Smooth muscle cell (in vitro differentiated cells): ENCODE results near the gene RAP1GAP2. TPM values are rescaled to one million over a fixed set of nuclear protein-coding genes. Genes with fewer than 3 reads are reported as not detected.

Source experiments
- DNase-seq: peaks from one replicate; lab custom pipeline; 2025; ENCODE audit not compliant: unreplicated experiment; lab: John Stamatoyannopoulos, UW
- H2AFZ ChIP-seq: fragments of 200-600 bp; sonication (generic); 2 replicates; pipeline ENCODE4 v1.6.0; 2016; ENCODE audit warnings: antibody characterized with exemption, low read depth, mild to moderate bottlenecking
- H3F3A ChIP-seq: fragments of 200-600 bp; sonication (generic); 2 replicates; pipeline ENCODE4 v1.6.0; 2017; ENCODE audit warnings: antibody characterized with exemption, low read depth
- H3K27ac ChIP-seq: fragments of 200-600 bp; sonication (generic); 2 replicates; pipeline ENCODE4 v1.5.1; 2016; ENCODE audit warnings: low read depth, mild to moderate bottlenecking
- H3K27me3 ChIP-seq: fragments of 200-600 bp; sonication (generic); 2 replicates; pipeline ENCODE4 v1.6.1; 2016; ENCODE audit warnings: low read depth, mild to moderate bottlenecking
- H3K36me3 ChIP-seq: fragments of 200-600 bp; sonication (generic); 2 replicates; pipeline ENCODE4 v1.5.1; 2016; ENCODE audit warnings: low read depth
- H3K4me1 ChIP-seq: fragments of 200-600 bp; sonication (generic); 2 replicates; pipeline ENCODE4 v1.5.1; 2016; ENCODE audit warnings: low read depth
- H3K4me2 ChIP-seq: fragments of 200-600 bp; sonication (generic); 2 replicates; pipeline ENCODE4 v1.6.0; 2016; ENCODE audit warnings: mild to moderate bottlenecking
- H3K4me3 ChIP-seq: fragments of 200-600 bp; sonication (generic); 2 replicates; pipeline ENCODE4 v1.5.1; 2016; ENCODE audit warnings: mild to moderate bottlenecking
- H3K79me2 ChIP-seq: fragments of 200-600 bp; sonication (generic); 2 replicates; pipeline ENCODE4 v1.6.0; 2016; ENCODE audit warnings: low read depth, mild to moderate bottlenecking
- H3K9ac ChIP-seq: fragments of 200-600 bp; sonication (generic); 2 replicates; pipeline ENCODE4 v1.6.0; 2016; ENCODE audit warnings: low read depth
- H3K9me3 ChIP-seq: fragments of 200-600 bp; sonication (generic); replicated peaks from 2 replicates; pipeline ENCODE4 v1.5.1; 2016; ENCODE audit warnings: low read depth
- H4K20me1 ChIP-seq: fragments of 200-600 bp; sonication (generic); 2 replicates; pipeline ENCODE4 v1.6.0; 2016; ENCODE audit warnings: low read depth
- WGBS: methylation state at CpG from one replicate; pipeline ENCODE4 v1.1.7; 2016; ENCODE audit warnings: low lambda C conversion rate; 5-methylcytosine and 5-hydroxymethylcytosine counted together
- polyA plus RNA-seq: library from polyadenylated mRNA; unstranded; fragments of >200 nt; fragmentation: Nextera tagmentation; extraction: Ambion mirVana; gene quantifications from 2 replicates; pipeline ENCODE4 v1.2.1, GENCODE V29; 2016
- total RNA-seq: library from RNA; depleted of rRNA; stranded (reverse); fragments of >200 nt; gene quantifications from 2 replicates; pipeline ENCODE4 v1.2.3, GENCODE V29; 2014
- TF ChIP-seq, protein P1 (sequence below): fragments of 200-600 bp; sonication (generic); IDR thresholded peaks from 2 replicates; pipeline ENCODE4 v1.5.1; 2017; ENCODE audit warnings: borderline replicate concordance, mild to moderate bottlenecking, antibody characterized with exemption; ENCODE audit not compliant: insufficient read depth, poor library complexity, severe bottlenecking

The RAP1GAP2 gene
- total and polyA plus RNA-seq, 2 experiments from 2014 or later = 0.31 to 0.99 TPM

GRCh38 chr17:2994441-2994840, 198.2 kb downstream of the RAP1GAP2 start:
- no peaks in the 10 kb centered on the region for H3F3A ChIP-seq
- H3K4me2 ChIP-seq = no peak overlapping the region
- no peak overlapping the region for H3K4me3 ChIP-seq
- no peaks in the 10 kb centered on the region for H4K20me1 ChIP-seq
- H3K79me2 ChIP-seq = no peaks in the 10 kb centered on the region
- H3K9me3 ChIP-seq = no peaks in the 10 kb centered on the region
- H3K27me3 ChIP-seq = no peaks in the 10 kb centered on the region
- H2AFZ ChIP-seq = no peak overlapping the region
- DNase-seq = no peak
- no peaks in the 10 kb centered on the region for H3K4me1 ChIP-seq
- no peak overlapping the region for H3K9ac ChIP-seq
- H3K27ac ChIP-seq = no peak overlapping the region
- no peaks in the 10 kb centered on the region for H3K36me3 ChIP-seq
- TF ChIP-seq, protein P1, sequence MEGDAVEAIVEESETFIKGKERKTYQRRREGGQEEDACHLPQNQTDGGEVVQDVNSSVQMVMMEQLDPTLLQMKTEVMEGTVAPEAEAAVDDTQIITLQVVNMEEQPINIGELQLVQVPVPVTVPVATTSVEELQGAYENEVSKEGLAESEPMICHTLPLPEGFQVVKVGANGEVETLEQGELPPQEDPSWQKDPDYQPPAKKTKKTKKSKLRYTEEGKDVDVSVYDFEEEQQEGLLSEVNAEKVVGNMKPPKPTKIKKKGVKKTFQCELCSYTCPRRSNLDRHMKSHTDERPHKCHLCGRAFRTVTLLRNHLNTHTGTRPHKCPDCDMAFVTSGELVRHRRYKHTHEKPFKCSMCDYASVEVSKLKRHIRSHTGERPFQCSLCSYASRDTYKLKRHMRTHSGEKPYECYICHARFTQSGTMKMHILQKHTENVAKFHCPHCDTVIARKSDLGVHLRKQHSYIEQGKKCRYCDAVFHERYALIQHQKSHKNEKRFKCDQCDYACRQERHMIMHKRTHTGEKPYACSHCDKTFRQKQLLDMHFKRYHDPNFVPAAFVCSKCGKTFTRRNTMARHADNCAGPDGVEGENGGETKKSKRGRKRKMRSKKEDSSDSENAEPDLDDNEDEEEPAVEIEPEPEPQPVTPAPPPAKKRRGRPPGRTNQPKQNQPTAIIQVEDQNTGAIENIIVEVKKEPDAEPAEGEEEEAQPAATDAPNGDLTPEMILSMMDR = no peak
- 97% methylated on average over 6 of the region's 6 CpGs for WGBS

DNA sequence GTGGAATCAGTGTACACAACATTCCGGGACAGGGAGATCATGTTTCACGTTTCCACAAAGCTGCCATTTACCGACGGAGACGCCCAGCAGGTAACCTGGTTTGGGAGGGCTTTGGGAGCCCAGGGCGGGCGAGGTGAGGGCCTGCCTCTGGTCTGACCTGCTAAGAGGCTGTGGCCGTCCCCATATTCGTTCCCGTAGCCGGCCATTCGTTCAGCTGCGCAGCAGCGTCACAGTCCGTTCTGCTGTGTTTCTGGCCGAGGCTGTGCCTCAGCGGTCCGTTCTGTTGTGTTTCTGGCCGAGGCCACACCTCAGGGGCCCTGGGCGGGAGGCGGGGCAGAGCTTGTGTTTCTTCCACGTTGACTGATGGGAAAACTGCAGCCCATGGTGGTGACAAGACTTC, 199.1 kb downstream of the RAP1GAP2 start:
- 88% methylated on average over 22 of the region's 22 CpGs for WGBS
- no peak overlapping the region for H3K9ac ChIP-seq

GRCh38 chr17:2995886-2996809, 199.9 kb downstream of the RAP1GAP2 start:
- no peaks in the 10 kb centered on the region for H3K27me3 ChIP-seq
- no peak overlapping the region for H2AFZ ChIP-seq
- no peak for DNase-seq
- H3K79me2 ChIP-seq = no peaks in the 10 kb centered on the region
- no peaks in the 10 kb centered on the region for H3K4me1 ChIP-seq
- no peak overlapping the region for H3K4me3 ChIP-seq
- TF ChIP-seq, protein P1 = no peak
- no peak overlapping the region for H3K27ac ChIP-seq
- H3K9me3 ChIP-seq = no peaks in the 10 kb centered on the region
- no peak overlapping the region for H3K9ac ChIP-seq
- no peak overlapping the region for H3K4me2 ChIP-seq
- 96% methylated on average over 17 of the region's 17 CpGs for WGBS
- no peaks in the 10 kb centered on the region for H4K20me1 ChIP-seq
- no peaks in the 10 kb centered on the region for H3K36me3 ChIP-seq
- no peaks in the 10 kb centered on the region for H3F3A ChIP-seq

More for the DNA sequence above, 199.1 kb downstream of the RAP1GAP2 start:
- Histone ChIP-seq H3K79me2 (no peaks in the 10 kb centered on the region), H3K27me3 (no peaks in the 10 kb centered on the region), H3F3A (no peaks in the 10 kb centered on the region), H3K36me3 (no peaks in the 10 kb centered on the region), H3K27ac (no peak overlapping the region), H3K4me1 (no peaks in the 10 kb centered on the region), H3K9me3 (no peaks in the 10 kb centered on the region), H2AFZ (no peak overlapping the region), H3K4me2 (no peak overlapping the region), H4K20me1 (no peaks in the 10 kb centered on the region), H3K4me3 (no peak overlapping the region)
- DNase-seq = no peak
- TF ChIP-seq, protein P1 = no peak
